Progenitor cell of endocrine pancreas (in vitro differentiated cells): ENCODE results near the gene METRN. TPM values are rescaled to one million over a fixed set of nuclear protein-coding genes. Genes with fewer than 3 reads are reported as not detected.
A peak's percentile ranks its signal among the peaks of the same experiment; 100 is the strongest.
"Not testable (repeated sequence)": the region's sequence is repeated elsewhere in the genome, so short reads cannot be mapped to it uniquely, and the experiment has no call there.

Experiments used
- DNase-seq: peaks from one replicate; pipeline ENCODE4 v3.0.0; 2021; ENCODE audit warnings: low spot score; ENCODE audit not compliant: unreplicated experiment
- H3K27ac Mint-ChIP-seq: 2 replicates; pipeline ENCODE4 v1.8.0; 2021; ENCODE audit warnings: mild to moderate bottlenecking, moderate library complexity, mixed read lengths
- H3K27me3 Mint-ChIP-seq: 2 replicates; pipeline ENCODE4 v1.8.0; 2021; ENCODE audit warnings: mixed read lengths
- H3K36me3 Mint-ChIP-seq: 2 replicates; pipeline ENCODE4 v1.8.0; 2022; ENCODE audit warnings: mixed read lengths; ENCODE audit not compliant: insufficient read depth
- H3K4me1 Mint-ChIP-seq: 2 replicates; pipeline ENCODE4 v1.8.0; 2021; ENCODE audit warnings: low read depth, mixed read lengths
- H3K4me3 Mint-ChIP-seq: 2 replicates; pipeline ENCODE4 v1.8.0; 2021; ENCODE audit warnings: low read depth, mild to moderate bottlenecking, moderate library complexity, mixed read lengths
- H3K9me3 Mint-ChIP-seq: 2 replicates; pipeline ENCODE4 v1.8.0; 2021; ENCODE audit warnings: low read depth, mixed read lengths
- CTCF ChIP-seq: fragments of 200-600 bp; sonication (generic); IDR thresholded peaks from one replicate; pipeline ENCODE4 v1.5.0; 2021; ENCODE audit warnings: antibody characterized with exemption, mild to moderate bottlenecking; ENCODE audit not compliant: unreplicated experiment
- total RNA-seq: library from RNA; stranded (reverse); gene quantifications from 2 replicates; pipeline ENCODE4 v1.2.1, GENCODE V29; 2021

Gene METRN
- total RNA-seq, 1 donor from 2014 or later: 107 TPM

- Mint-ChIP-seq H3K4me3 (peak overlapping the region; percentile 45), H3K36me3 (peaks cover 10% of the 10 kb centered on the region), H3K27ac (no peak overlapping the region), H3K4me1 (peaks cover 15% of the 10 kb centered on the region), H3K27me3 (peaks cover 2% of the 10 kb centered on the region), H3K9me3 (no peaks in the 10 kb centered on the region)
- DNase-seq: no peak
- peak; percentile 52 for TF ChIP-seq CTCF
These were observed 29.0 kb upstream of the METRN start for GRCh38 chr16:685967-686366.

- no peak for DNase-seq
- no peak for TF ChIP-seq CTCF
- Mint-ChIP-seq H3K4me3 (peak overlapping the region; percentile 45), H3K36me3 (peaks cover 9% of the 10 kb centered on the region), H3K9me3 (no peaks in the 10 kb centered on the region), H3K4me1 (peaks cover 11% of the 10 kb centered on the region), H3K27me3 (peaks cover 5% of the 10 kb centered on the region), H3K27ac (no peak overlapping the region)
These were observed 28.3 kb upstream of the METRN start for GRCh38 chr16:686459-687260.

- no peak for TF ChIP-seq CTCF
- H3K27me3 Mint-ChIP-seq: peaks cover 13% of the 10 kb centered on the region
- peaks cover 8% of the 10 kb centered on the region for H3K4me1 Mint-ChIP-seq
- H3K9me3 Mint-ChIP-seq: no peaks in the 10 kb centered on the region
- H3K36me3 Mint-ChIP-seq: peaks cover 4% of the 10 kb centered on the region
- no peak overlapping the region for H3K27ac Mint-ChIP-seq
- no peak overlapping the region for H3K4me3 Mint-ChIP-seq
- DNase-seq: no peak
These were observed 27.4 kb upstream of the METRN start for GRCh38 chr16:687499-687898.

- Mint-ChIP-seq H3K4me1 (peaks cover 7% of the 10 kb centered on the region), H3K27me3 (peaks cover 23% of the 10 kb centered on the region), H3K4me3 (peak overlapping the region; percentile 85), H3K36me3 (peaks cover 3% of the 10 kb centered on the region), H3K9me3 (no peaks in the 10 kb centered on the region), H3K27ac (no peak overlapping the region)
- DNase-seq: no peak
- TF ChIP-seq CTCF: no peak
These were observed 25.6 kb upstream of the METRN start for GRCh38 chr16:689175-689897.

- H3K4me3 Mint-ChIP-seq: peak overlapping the region; percentile 85
- peaks cover 32% of the 10 kb centered on the region for H3K27me3 Mint-ChIP-seq
- H3K4me1 Mint-ChIP-seq, H3K9me3 Mint-ChIP-seq, DNase-seq, H3K36me3 Mint-ChIP-seq, H3K27ac Mint-ChIP-seq: not testable (repeated sequence)
These were observed 23.7 kb upstream of the METRN start for GRCh38 chr16:691242-691641.
